ENCODE measurements around the gene SLC35F4.
A peak's percentile ranks its signal among the peaks of the same experiment; 100 is the strongest.

Gene SLC35F4

DNA sequence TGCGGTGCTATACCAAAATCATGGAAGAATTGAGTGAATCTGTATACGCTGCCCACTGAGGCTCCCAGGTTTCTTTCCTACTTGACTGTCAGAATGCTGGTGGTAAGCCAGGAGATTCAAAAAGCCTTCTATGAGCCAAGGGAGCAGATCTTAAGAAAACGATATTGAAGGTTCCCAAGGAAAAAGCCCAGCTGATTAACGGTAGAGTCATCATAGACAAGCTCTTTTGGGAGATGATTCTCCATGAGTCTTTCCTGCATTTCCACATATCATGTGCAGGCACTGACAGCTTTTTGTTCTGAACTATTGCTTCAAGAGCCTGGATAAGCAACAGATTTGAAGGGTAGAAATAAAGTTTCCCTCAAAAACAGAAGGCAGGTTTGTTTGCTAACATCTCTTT lies 17.5 kb downstream of the SLC35F4 start:
- DNase-seq (ENCODE audit: low spot score), result no peak

DNA sequence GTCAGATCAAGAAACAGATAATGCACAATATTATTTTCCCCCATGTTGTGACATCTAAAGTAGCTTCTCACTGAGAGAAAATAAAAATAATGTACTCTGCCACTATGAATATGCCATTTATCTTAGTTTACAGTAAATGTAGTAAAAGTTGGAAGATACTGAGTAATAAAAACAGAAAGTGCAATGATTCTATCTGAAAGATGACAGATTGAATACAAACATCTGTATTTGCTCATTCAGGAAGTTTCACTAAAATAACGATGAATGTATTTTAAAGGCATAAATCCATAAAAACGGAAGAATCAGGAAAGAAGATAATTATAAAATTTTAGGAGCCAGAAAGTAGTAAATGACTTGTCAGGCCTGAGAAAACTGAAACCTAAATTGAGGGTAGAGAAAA lies 18.2 kb downstream of the SLC35F4 start:
- no peak for DNase-seq (ENCODE audit: low spot score)

DNA sequence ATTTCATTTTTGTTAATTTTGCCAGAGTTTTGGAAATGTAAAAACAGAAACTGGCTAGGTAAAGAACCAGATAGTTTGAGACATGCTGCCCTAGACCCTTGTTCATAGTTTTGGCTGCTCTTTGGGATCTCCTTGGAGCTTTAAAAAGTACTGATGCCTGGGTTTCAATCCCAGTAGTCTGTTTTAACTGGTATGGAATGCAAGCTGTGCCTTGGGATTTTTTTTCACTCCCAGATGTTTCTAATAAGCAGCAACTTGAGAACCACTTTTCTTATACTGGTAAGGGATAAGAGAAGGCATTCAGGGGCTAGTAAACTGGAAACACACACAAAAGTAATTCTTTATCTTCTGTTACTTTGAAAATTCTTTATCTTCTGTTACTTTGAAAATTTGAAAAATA lies 18.8 kb downstream of the SLC35F4 start:
- DNase-seq (ENCODE audit: low spot score), result no peak

DNA sequence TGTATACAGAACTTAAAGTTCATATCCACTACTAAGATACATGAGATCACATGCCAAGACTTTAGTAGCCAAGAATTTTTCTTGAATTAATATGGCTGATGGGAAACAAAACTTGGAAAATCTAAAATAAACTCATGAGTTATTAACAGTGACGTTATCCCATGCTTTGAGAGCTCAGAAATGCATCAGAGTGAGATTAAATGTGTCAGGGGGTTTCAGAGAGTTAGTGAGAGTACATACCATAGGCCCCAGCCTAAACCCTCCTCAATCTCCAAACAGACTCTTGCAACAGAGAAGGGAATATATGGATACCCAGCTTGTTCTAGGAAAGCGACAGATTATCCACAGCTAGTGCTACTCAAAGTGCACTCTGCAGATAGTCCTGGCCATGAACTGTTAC lies 19.3 kb downstream of the SLC35F4 start:
- DNase-seq (ENCODE audit: low spot score), result no peak

DNA sequence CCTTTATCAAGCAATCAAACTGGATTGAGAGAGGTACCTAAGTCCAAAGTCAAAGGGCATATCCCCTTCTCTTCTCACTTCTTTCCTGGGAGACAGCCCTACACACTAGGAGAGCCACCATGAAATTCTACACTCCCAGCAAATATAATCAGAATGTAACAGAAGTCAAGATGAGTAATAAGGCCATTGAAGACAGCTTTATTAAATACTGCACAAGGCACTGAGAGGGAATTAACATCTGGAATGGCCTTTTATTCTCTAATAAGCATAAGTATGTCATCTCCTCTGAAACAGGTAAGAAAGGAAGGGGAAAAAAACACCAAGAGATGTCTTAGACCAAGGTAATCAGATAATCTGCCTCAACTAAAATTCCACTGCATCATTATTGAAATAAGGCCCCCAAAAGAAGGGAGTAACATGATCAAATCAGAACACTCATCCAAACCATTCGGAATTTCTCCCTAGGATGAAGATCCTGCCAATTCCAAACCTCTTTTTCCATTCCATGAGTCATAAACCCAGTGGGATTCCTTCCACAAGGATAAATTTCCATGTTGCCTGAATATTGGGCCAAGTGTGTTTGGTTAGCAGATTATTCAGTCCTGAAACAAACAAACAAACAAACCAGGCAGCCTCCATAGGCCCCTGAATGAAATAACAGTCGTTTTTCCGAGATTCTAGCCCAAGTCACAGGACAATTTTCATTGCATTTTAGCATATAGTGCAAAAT lies 19.9 kb downstream of the SLC35F4 start:
- DNase-seq (ENCODE audit: low spot score), result no peak

DNA sequence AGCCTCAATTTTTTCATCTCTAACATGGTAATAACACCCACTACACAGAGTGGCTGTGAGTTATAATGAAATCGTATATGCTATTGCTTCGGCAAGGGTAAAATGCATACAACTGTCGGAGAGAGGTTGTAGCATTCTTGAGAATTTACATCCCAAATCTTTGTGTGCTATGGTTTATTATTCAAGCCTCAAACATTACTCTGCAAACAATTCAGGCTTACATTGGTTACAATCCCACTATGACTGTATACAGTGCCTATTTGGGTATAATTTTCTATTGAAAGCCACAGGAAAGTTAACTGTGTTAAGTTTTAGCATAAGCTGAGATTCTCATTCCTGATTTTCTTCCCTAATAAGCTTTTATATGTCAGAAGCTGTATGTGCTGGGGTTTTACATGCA lies 20.6 kb downstream of the SLC35F4 start:
- DNase-seq (ENCODE audit: low spot score), result no peak

DNA sequence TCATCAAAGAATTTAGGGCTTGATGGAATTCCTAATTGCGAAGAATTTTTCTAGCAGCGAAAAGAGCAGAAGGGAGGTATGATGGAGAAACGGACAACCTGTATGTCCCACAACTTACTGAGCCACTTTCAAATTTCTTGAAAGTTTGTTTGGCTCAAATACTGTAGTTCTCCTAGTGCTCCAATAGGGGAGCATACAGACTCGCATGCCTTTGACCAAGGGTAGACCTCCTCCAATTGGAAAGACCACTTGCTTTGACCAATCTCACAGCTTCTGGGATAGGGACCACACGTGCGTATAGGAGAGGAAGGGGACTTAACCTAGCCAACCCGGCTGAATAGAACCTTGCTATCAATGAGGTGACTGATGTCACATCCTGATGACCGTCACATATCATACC lies 28.6 kb downstream of the SLC35F4 start:
- DNase-seq (ENCODE audit: low spot score), result no peak

DNA sequence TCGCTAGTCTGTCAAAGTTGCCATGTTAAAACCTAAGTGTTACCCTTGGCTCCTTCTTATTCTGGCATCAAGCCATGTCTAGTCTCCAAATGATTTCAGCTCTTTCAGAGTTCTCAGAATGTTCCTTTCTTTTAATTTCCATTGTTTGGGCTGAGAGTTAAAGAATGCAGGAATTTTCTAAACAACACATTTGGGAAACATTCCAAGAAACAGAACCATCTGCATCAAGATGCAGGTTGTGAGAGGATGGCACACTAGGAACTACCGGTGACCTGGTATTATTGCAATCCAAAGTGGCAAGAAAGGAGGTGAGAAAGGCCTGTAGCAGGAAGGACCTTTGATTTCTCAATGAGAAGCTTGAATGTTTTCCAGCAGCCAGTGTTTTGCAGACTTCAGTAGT lies 30.1 kb downstream of the SLC35F4 start:
- no peak for DNase-seq (ENCODE audit: low spot score)

DNA sequence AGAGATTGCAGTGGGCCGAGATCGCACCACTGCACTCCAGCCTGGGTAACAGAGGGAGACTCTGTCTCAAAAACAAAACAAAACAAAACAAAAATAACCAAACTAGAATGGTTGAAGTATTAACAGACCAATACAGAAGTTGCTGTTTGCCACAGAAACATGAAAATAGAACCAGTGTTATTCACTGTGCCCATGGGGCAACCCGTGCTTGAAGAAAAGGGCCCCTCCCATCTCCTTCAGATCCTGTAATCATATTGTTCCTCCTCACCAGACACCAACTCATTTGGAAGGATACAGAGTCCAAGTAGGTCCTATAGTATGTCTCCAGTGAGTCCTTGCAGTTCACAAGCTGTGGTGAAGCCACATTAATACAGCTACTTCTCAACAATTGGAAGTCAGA lies 30.9 kb downstream of the SLC35F4 start:
- DNase-seq (ENCODE audit: low spot score), result peak; percentile 52

DNA sequence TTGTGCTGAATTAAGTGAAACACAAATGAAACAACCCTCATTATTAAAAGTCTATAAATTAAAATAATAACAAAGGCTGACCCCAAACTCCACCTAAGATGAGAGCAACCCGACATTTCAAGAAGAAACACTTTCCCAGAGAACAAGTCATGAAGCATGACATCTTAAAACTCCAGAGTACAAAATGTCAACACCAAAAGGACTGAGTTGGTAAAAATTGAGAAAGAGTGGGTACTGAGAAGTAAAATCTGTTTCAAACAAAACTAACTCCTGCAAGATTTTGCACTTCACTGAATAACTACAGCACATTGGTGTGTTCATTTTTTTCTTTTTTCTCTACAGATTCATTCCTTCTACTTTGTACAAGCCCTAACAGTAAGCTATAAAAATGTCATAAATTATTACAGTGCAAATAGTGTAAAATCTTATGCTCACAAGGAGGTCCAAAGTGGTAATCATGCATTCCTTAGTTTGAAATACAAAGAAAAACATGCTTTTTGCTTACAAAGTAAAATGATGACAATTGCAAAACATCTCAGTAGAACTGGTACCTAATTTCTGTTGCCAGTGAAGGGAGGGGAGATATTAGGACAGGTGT lies 31.8 kb downstream of the SLC35F4 start:
- DNase-seq (ENCODE audit: low spot score), result no peak

DNA sequence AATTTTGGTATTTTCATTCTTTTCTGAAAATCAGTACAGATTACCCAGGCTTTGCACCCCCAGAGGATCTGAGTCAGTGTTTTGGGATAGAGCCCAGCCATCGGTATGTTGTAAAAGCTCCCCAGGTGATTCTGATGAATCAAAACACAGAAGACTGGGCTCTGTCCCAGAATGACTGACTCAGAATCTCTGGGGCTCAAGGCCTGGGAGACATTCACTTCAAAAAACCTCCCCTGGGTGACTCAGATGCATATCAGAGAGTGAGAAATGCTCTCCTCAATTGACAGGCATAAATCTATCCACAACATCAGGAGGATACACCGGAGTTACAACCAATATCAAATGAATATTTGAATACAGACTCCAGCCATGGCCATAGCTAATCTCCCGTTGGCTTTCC lies 32.6 kb downstream of the SLC35F4 start:
- peak; percentile 98 for DNase-seq (ENCODE audit: low spot score)

DNA sequence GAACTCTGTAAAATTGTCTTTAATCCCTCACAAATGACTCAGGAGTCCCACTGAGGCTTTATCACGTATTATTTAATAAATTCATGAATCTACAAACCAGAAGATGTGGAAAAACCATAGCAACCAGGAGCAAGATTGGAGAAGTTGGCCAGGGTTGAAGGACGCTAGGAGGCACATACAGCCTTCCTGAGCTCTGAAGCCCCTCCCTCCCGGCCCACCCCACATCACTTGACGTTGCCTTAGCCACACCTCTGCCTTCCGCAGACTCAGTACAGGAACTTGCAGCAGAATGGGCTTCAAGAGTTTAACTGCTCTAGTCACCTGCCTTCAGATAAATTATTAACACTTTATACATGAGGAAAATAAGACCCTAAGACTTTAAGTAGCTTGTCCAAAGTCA lies 33.9 kb downstream of the SLC35F4 start:
- DNase-seq (ENCODE audit: low spot score), result peak; percentile 79

DNA sequence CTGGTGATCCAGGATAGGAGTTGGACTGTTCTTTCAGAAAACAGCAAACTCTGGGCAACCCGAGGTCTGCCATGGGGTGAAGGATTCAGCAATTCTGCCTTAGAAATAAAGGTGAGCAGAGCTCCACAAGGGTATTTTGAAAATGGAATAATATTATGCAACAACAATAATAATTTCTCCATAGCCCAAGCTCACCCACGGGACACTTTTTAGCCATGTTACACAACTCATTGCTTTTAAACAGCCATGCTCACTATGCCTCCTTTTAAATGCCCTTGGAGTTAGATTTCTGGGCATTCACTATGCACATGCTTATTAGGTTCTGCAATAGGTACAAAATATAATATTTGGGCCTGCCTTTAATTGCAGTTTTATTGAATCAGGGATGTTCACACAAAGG lies 37.2 kb downstream of the SLC35F4 start:
- no peak for DNase-seq (ENCODE audit: low spot score)

DNA sequence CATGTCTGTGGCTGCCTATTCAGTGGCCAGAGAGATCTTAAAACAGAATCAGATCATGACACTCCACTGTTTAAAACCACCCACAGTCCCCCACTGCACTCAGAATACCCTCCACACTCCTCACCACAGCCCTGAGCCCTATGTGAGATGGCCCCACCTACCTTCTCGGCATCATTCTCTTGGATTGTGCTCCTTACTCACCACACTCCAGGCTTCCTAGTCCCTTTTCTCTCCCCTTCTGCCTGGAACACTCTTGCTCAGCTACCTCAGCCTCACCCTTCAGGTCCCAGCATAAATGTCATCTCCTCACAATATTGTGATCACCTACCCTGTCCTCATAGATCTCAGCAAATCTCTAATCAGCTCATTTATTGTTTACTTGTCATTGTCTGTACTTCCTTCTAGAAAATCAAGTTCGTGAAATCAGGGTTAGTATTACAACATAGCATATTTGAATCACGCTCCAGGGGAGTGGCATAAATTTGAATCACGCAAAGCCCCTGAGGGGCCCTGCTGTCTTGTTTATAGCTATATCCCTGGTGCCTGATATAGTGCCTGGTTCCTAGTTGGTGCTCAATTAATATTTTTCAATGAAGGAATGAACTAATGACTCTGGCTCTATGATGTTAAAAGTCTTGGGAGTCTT lies 42.8 kb downstream of the SLC35F4 start:
- no peak for DNase-seq (ENCODE audit: low spot score)

DNA sequence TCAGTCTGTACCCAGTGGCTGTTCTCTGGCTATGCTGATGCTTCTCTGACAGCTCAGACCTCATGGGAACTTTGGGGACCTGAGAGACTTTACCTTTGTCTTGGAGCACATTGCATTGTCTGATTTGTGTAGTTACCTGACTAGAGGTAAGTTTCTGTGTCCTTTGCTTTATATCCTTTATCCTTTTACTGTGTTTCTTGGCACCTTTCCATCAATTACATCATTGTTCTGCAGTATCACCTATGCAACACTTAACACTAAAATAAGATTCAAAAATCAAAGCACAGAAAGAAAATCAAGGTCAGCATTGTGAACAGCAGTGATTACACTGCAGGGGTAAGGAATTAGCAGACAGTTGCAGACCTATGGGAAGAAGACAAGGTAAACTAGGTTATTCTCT lies 43.8 kb downstream of the SLC35F4 start:
- peak; percentile 67 for DNase-seq (ENCODE audit: low spot score)

DNA sequence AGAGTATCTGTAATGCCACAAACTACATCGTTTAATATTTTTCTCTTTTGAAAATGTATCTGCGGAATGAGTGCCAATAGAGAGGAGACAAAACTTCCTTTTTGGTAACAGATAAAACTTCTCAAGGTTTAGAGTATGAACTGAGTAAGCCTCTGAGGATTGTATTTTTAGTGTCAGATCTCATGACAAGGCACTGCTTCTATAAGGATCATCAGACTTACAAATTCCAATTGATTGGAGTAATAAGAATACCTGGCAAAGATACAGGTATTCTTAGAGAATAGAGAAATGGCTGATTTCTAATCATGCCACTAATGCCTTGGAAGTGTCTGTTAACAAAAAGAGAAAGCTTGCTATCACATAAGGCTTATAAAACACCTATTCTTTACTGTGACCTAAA lies 45.3 kb downstream of the SLC35F4 start:
- DNase-seq (ENCODE audit: low spot score), result peak; percentile 49

DNA sequence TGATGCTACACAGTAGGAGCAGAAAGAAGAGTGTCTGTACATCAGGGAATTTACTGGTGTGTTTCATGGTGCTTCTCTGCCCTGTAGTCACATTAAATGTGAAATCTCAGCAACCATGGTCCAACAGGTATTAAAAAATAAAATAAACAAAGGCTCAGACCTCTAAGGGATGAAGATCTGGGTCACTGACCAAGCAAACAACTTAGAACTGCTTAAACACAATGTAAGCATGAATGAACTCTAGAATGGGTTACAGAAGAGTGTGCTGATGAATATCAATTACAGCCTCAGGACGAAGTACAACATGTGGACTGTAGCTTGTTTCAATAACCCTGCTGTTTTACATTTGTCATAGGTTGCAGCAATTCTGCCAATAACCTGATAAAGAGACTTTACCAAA lies 47.4 kb downstream of the SLC35F4 start:
- peak; percentile 43 for DNase-seq (ENCODE audit: low spot score)

DNA sequence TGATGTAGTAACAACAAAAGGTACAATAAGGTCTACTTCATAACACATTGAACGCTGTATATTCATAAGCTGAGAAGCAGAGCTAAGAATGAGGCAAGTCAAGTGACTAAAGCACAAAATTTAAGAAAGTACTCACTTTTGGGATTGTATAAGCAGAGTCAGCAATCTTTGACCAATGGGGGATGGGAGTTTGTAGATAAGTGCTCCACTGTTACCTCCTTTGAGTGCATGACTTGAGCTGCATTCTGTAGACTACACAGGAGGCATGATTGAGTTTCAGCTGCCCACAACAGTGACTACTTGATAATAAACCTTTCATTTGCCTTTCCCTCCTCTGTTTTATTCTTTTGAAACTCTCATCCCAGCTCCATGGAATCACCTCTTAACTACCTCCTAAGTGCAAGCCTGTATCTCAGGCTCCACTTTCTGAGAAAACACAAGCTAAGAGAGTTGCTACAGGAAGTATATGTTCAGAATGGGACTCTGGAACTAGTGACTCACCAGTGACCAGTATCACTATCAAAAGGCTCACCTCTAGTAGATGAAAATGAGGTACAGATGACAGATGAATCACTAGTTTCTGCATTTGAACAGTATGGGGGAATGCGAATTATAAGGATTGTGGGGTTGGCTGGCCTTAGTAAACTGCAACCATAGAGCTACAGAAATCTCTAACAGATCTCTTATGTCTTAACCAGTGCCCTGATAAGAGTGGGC lies 49.2 kb downstream of the SLC35F4 start:
- peak; percentile 89 for DNase-seq (ENCODE audit: low spot score)

DNA sequence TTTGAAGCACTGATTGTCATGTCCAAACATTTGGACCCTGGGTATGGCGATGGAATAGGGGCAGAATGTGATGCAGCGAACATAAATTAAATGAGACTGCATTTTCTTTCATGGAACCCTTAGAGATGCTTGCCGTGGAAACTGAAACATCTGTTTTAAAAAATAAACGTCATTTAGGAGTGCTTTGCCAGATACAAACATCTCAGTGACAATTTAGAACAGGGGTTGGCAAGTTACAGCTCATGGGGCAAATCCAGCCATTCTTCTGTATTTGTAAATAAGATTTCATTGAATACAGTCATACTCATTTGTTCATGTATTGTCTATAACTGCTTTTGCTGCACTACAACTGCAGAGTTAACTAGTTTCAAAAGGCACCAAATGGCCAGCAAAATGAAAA lies 51.2 kb downstream of the SLC35F4 start:
- no peak for DNase-seq (ENCODE audit: low spot score)

DNA sequence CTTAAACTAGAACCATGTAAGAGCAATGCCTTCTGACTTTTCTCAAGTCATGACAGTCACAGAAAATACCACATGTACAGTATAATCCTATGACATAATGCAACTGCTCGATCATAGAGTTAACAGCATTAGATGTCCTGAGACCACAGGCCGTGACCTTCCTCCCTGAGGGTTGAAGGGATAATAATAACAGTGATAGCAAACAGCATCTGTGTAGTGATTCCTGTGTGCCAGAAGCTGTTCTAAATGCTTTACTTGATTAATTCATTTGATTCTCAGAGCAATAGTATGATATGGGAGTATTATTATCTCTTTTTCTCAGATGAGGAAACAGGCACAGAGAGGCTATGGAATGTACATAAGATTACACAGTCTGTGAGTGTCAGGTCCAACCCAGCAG lies 53.2 kb downstream of the SLC35F4 start:
- no peak for DNase-seq (ENCODE audit: low spot score)

DNA sequence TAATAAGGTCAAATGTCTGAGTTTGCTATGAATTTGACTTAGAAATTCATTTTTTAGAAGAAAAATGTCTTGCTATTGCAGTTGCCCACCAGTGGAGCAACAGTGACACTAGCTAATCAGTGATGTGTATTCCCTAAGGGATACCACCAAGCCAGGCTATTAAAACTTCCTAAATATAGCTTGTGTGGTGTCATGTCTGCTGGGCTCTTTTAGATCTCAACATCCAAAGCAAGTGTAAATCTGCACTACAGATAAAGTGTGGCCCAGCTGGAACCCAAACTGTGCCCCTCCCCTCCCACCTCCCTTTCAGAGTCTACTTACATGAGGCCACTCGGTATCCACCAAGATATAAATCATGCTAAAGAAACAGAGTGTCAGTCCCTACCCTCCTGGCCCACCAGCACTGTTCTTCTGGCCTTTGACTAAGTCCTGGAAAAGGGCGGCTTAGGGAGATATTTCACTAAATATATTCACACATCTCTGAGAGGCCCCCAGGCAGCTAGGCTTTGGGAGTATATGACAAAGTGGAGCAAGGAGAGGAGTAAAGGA lies 53.8 kb downstream of the SLC35F4 start:
- no peak for DNase-seq (ENCODE audit: low spot score)

DNA sequence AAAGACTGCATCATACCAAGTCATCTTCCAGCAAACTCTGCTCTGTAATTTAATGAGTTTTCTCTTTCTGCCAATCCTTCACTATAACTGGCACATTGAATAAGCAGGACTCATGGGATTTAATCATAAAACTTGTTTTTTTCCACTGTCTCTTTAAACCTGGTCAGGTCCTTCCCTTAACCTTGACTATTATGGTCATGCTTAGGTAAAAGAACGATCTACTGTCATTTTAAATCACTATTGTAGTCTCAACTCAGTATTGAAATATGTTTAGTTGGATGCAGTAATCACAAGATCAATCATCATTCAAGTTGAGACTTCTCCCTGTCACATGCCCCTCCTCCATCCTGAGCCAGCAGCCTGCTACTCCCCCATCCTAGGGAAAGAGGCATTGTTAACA lies 56.1 kb downstream of the SLC35F4 start:
- no peak for DNase-seq (ENCODE audit: low spot score)

DNA sequence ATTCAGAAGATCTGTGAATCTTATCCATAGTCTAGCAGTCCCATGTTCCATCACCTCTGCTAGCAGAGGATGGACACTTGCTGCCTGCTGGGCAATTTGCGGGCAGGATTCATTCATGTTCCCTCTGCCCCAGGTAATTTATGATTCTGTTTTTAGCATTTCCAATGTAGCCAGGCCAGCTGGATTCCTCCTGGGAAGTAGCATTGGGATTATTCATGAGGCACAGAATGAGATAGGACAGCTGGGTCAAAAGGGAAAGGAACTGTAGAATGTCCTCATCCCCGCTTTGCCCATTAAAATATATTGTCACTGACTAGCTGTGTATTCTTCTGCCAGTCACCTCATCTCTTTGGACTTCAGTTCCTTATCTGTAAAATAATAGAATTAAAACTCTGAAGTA lies 68.7 kb downstream of the SLC35F4 start:
- DNase-seq (ENCODE audit: low spot score), result no peak

Measured in kidney tubule cell (primary cell).